A172 (cell line): ENCODE data around the gene SEC22A. TPM values are rescaled to one million over a fixed set of nuclear protein-coding genes. Genes with fewer than 3 reads are reported as not detected.

Experiments used
- DNase-seq: peaks from one replicate; pipeline ENCODE4 v3.0.0-alpha.2; 2015; ENCODE audit warnings: low spot score
- total RNA-seq: library from RNA; depleted of rRNA; stranded (reverse); fragments of >200 nt; shearing (Covaris generic); gene quantifications from 2 replicates; pipeline ENCODE4 v1.2.3, GENCODE V29; 2014

SEC22A gene
- total RNA-seq, 1 experiment from 2014 or later: 34.6 TPM

DNA sequence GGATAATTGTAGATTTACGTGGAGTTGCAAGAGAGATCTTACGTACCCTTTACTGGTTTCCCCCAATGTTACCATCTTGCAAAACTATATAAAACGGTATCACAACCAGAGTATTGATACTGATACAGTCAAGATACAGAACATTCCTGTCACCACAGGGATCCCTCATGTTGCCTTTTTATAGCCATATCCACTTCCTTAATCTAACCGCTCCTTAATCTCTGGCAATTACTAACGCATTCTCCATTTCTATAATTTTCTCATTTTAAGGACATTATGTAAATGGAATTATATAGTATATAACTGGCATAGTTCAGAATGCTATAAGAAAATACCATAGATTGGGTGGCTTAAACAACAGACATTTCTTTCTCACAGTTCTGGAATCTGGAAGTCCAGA lies 61.1 kb downstream of the SEC22A start:
- DNase-seq: no peak

DNA sequence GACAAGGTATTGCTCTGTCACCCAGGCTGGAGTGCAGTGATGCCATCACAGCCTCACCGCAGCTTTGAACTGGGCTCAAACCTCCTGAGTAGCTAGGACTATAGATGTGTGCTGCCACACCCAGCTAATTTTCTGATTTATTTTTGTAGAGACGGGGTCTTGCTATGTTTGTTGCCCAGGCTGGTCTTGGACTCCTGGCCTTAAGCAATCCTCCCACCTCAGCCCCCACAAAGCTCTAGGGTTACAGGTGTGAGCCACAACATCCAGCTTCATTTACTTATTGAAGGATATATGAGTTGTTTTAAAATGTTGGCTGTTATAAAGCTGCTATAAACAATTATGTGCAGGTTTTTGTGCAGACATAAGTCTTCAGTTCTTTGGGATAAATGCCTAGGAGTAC lies 62.2 kb downstream of the SEC22A start:
- no peak for DNase-seq

- peak; percentile 27 for DNase-seq
Measured at GRCh38 chr3:123267821-123268220, 66.1 kb downstream of the SEC22A start.

DNA sequence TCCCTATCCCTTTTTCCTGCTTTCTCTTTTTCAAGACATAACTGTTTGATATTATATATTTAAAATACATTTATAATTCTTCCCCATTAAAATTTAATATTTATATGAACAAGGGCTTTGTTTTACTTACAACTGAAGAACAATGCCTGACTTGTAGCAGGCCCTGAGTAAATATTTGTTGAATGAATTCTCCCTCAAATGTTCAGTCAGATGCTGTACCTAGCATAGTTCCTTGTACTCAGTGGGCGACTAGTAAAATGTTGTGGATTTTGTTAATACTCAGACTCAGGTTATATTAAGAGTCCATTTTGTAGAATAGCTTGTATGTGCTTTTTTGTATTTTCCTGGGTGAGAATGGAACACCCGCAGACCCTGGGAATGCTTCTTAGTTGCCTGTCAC lies 69.1 kb downstream of the SEC22A start:
- DNase-seq: no peak

DNA sequence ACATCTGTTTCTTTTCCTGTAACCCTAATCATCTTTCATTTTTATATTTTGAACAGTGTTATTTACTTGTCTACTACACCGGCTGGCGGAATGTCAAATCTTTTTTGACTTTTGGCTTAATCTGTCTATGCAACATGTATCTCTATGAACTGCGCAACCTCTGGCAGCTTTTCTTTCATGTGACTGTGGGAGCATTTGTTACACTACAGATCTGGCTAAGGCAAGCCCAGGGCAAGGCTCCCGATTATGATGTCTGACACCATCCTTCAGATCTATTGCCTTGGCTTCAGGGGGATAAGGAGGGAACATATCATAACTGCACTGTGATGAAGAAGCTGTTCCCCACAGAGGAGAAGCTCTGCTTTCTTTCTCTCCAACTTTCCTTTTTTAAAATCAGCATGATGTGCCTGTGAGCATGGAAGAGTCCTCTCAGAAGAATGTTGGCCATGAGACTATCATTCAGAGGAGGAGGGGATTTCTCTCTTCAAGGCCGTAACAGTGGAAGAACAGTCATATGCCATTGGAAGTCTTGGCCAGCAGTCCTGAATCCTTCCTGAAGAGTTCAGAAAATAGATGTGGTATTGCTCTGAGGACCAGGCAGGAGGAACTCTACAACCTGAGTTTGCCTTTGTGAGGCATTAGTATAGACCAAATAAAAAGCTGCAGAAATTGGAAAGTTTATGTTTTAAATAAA lies 69.9 kb downstream of the SEC22A start:
- DNase-seq: no peak

GRCh38 chr3:123272547-123272946 lies 70.8 kb downstream of the SEC22A start:
- DNase-seq: peak; percentile 74

DNA sequence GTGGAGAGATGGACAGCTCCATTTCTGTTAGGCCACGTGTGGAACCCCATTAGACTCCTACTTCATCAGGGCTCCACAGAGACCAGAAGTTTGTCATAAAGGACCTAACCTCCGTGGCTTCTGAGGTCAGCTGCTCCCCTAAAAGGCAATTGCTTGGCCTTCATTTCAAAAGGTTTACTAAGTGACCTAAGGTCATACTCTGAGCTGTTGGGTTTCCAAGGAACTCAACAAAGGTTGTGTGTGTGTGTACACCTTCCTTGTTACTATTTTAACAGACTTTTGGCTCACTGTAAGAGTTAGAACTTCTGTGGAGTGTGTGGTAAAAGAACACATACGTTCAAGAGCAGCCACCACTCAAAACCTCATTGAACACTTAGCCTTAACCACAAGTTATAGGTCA lies 73.9 kb downstream of the SEC22A start:
- DNase-seq: no peak

DNA sequence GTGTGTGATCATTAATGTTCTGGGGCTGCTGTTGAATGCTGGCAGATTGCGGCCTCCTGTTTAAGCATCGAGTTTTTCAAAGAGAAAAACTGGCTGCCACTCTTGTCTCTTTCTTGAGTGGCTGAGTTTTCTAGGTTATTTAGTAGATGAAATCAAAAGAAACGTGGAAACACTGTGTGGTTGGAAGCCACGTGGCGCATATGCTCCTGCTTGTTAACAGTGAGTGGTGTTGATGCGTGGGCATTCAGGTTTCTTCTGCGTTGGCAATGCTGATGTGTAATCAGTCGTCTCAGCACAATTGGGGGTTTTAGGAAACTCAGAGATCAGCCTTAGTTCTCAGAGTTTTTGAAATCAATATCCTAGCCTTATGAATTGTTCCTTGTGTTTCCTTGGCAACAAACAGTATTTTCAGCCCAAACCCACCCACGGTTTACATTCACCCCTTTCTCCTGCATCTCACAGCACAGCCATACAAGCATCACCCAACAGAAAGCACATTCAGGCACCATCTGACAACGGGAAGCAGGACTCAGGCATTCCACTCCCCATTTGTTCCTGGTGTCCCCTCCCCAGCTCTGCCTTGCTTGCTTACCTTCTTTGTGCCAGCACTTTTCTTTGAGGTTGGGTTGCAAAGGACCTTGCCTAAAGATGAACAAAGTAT lies 74.7 kb downstream of the SEC22A start:
- no peak for DNase-seq

DNA sequence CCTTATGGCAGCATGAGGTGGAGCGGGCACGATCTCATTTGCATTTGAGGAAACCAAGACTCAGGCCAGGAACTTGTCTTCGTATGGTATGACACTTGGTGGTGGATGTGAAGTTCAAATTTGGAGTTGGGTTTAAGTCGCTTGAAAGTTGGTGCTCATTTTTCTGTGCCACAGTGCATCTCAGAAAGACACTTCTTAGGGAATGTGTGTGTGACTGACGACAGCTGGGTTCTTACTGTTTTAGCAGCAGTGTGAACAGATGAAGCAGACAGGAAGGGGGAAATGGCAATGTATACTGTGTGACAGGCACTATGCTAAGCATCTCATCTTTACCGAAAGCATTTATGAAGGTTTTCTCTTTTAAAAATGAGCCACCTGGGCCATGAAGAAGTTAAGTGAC lies 75.4 kb downstream of the SEC22A start:
- DNase-seq: no peak

GRCh38 chr3:123278446-123278845 lies 76.7 kb downstream of the SEC22A start:
- DNase-seq: no peak

- no peak for DNase-seq
Measured at GRCh38 chr3:123279121-123279520, 77.4 kb downstream of the SEC22A start.

GRCh38 chr3:123281406-123281805 lies 79.7 kb downstream of the SEC22A start:
- no peak for DNase-seq

DNA sequence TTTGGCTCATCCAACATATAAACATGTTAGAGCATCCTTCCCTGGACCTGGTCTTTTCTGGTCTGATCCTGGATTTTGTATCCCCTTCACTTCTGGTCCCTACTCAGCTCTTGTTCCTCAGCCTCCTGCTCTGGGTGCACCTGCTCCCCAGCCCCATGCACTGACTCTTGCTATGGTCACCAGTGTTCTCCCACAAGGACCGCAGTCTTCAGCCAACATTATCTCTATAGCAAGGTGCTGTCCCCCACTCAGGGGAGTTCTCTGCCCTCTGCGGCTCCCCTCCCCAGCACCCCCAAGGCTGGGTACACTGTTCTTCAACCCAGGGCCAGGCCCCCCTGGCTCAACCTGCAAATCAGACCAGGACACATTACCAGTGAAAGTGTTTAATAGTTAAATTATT lies 80.2 kb downstream of the SEC22A start:
- no peak for DNase-seq

DNA sequence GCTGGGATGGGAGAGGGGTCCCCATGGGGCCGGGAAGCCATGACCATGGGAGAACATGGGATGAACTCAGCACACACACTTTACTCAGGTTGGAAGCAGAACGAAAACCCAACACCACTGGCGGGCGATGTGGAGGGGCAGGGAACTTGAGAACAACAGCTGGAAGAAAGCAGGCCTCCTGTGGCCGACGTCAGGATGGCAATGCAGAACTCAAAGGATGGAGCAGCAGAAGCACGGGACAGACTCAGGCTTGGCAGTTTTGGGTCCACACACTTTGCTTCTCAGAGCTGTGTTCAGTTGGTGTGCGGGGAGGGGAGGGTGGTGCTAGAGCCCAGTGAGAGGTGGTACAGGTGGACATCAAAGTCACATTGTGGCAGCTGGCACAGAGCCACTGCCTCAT lies 80.7 kb downstream of the SEC22A start:
- no peak for DNase-seq

- DNase-seq: no peak
Measured at GRCh38 chr3:123283074-123283473, 81.3 kb downstream of the SEC22A start.

GRCh38 chr3:123283657-123284398 lies 82.1 kb downstream of the SEC22A start:
- DNase-seq: no peak

DNA sequence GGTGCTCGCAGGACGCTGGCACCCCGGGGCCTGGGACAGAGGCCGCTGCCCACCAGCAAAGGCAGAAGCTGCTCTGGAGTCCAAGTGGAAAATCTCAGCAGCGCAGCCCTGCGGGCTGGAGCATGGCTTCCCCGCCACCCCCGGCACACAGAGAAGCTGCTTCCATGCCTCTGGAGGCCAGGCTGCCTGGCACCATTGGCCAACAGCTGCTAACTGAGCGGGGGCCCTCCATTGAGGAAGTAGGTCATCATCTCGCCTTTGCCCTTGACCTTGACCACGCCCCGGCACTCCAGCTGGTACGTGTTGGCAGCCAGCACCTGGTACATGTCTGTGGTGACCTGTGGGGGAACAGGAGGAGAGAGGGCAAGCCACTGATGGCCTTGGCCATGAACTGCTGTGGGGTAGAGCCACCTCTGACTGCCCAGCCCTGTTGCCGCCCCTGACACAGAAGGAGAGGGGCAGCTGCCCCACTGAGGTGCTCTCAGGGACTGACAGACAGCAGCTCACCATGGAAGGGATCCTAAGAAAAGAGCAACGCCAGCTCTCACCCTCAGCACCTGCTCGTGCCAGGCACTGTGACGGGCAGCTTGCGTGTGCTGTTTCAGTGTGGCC lies 82.8 kb downstream of the SEC22A start:
- DNase-seq: no peak

DNA sequence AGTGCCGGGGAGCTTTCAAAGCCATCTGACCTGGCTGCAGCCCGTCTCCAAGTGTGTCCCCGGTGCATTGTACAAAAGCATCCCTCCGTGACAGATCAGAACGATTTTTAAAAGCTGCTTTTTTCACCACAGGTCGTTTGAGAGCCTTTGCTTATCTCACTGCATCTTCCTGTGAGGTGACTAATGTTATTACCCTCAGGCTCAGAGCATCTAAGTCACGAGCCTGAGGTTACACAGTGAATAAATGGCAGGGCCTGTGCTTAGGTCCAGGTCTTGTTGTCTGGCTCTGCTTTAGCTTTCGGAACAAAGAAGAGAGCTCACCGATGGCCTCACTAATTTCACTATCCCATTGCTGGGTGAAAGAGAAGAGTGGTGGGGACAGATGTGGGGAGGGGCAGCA lies 83.3 kb downstream of the SEC22A start:
- DNase-seq: peak; percentile 42

GRCh38 chr3:123285479-123285878 lies 83.7 kb downstream of the SEC22A start:
- DNase-seq: no peak

DNA sequence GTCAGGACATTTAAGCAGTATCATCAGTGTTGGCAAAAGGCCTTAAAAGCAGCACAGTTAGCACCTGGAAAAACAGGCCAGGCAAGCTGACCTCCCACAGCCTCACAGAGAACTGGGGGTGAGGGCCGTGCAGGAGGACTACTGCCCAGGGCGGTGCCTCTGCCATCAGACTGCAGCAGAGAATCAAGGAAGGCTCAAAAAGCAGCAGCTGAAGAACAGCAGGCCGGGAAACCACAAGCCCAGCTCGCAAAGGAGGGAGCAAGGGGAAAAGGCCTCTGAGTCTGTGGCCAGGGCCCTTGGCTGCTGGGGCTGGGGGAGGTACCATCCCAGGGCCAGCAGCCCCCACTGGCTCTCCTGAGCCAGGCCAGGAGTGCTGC lies 84.2 kb downstream of the SEC22A start:
- no peak for DNase-seq

- peak; percentile 72 for DNase-seq
Measured at GRCh38 chr3:123286308-123287023, 84.7 kb downstream of the SEC22A start.
